NCI-H1092 treated with DMSO at 0.1 percent for 48 hours (cell line): ENCODE measurements around the gene KIF20A.
"Not testable (repeated sequence)": the region's sequence is repeated elsewhere in the genome, so short reads cannot be mapped to it uniquely, and the experiment has no call there.

Source experiments
- DNase-seq: peaks from one replicate; lab custom pipeline; 2025; lab: John Stamatoyannopoulos, UW

Gene KIF20A

DNA sequence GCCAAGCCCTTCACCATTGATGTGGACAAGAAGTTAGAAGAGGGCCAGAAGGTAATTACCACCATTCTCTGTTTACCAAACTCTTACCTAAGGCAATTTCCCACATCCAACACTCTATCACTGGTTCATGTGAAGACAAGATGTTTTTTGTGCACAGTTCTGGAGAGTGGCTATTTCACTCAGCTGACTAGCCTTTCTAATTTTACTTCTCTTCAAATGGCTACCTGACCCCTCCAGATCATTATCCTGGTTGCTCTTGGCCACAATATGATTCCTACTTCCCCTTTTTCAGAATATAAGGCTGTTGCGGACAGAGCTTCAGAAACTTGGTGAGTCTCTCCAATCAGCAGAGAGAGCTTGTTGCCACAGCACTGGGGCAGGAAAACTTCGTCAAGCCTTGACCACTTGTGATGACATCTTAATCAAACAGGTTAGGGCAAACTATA is 7.1 kb downstream of the KIF20A start:
- no peak for DNase-seq

DNA sequence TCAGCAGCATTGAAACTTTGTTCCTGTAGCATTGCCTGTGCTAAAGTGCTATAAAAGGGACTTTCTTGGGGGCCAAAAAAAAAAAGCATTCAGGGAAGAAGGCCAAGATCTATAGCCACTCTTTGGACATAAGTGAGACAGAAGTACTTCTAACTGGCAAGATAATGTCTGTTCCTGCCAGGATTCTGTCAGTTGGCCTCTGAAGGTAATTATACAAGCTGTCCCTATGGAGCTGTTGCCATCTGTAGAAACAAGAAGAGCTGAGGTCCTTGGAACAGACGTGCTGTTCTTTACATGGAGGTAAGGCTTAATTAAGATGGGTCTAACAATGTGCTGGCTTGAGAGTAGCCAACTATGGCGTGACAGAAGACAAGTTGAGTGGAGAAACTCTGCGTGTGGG is 9.7 kb downstream of the KIF20A start:
- no peak for DNase-seq

DNA sequence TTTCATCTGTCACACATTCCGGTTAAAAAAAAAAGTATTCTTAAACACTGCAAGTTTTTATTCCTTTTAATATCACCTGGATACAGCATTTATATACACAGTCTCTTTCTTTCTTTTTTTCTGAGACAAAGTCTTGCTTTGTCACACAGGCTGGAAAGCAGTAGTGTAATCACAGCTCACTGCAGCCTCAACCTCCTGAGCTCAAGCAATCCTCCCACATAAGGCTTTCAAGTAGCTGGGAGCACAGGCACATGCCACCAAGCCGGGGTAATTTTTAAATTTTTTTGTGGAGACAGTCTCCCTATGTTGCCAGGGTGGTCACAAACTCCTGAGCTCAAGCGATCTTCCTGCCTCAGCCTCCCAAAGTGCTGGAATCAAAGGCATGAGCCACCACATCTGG is 13.9 kb downstream of the KIF20A start:
- no peak for DNase-seq

DNA sequence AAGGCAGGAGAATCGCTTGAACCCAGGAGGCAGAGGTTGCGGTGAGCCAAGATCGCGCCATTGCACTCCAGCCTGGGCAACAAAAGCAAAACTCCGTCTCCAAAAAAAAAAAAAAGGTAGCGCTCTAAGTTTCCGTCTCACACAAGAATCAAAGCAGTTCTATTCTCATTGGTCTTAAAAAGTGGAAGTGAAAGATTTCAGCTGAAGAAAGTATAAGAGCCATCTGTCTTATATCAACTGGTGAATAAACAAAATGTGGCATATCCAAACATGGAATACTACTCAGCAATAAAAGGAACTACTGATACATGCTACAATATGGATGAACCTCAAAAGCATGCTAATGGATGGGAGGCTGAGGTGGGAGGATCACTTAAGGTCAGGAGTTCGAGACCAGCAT is 14.9 kb downstream of the KIF20A start:
- DNase-seq, result not testable (repeated sequence)

DNA sequence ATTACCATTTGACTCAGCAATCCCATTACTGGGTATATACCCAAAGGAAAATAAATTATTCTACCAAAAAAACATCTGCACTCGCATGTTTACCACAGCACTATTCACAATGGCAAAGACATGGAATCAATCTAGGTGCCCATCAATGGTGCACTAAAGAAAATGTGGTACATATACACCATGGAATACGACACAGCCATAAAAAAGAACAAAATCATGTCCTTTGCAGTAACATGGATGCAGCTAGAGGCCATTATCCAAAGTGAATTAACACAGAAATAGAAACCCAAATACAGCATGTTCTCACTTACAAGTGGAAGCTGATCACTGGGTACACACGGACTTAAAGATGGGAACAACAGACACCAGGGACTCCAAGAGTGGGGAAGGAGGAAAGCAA is 32.1 kb downstream of the KIF20A start:
- DNase-seq, result no peak

DNA sequence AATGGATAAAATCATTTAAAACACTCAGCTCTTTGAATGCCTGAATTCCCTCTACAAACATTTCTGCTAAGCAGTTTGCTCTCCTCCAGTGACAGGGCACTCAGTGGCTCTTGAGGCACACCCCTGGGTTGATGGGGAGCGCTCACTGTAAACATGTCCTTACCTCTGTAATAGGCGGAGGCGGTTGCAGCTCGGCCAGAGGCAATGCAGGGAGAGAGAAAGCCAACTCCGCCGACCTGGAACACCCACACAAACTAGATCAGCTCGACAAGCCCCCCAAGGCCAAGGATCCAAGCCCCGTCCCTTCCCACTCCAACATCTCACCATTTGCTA is 33.9 kb downstream of the KIF20A start:
- no peak for DNase-seq

DNA sequence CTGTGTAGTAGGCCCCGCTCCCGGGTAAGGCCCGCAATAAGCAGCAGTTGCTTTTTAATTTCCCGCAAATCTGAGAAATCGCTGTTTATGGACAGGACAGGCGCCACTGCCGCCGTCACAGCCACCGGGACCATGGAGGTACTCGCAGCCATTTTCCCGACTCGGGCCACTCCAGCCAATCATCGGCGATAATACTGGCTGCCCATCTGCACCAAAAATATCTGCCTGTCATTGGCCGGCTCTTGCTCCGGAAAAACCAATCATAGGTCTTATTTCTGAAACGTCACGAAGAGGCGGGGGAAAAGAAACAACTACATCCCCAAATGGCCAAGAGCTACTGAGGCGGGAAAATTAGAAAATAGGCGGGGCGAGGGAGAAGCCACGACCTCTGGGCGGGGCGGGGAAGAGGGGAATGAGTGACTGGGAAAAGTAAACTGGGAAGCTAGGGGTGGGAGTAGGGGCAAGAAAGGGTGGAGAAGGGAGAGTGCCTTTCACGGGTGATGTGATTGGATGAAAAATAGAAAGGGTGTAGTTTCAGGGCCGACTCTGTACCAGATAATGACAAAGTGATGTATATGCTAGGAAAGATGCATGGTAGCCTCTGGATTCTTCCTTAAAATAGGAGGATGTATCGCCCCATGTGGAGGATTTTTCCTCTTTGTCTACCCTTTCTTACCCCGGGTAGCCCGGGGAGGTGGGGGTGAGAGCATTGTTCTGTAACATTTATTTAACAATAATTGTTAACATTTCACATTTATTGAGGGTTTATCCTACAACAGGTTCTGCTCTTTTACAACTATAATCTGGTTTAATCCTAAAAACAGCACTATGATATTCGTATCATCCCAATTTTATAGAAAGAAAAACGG is 34.5 kb downstream of the KIF20A start, which contains the start of gene CDC23:
TSS of gene CDC23 (minus strand) at position 163 of the 869 bp plus-strand sequence. CDS start at position 152, 11 bp downstream.
- peak; percentile 94 for DNase-seq

DNA sequence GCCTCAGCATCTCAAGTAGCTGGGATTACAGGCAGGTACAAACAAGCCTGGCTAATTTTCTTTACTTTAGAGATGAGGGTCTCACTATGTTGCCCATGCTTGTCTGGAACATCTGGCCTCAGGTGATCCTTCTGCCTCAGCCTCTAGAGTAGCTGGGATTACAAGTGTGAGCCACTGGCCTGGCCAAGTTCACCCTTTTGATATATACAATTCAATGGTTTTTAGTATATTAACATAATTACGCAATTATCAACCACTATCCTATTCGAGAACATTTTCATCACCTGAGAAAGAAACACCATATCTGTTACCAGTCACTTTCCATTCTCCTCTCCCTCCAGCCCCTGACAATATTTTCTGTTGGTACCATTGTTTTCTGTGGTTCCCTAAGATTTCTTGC is 37.9 kb downstream of the KIF20A start:
- DNase-seq, result no peak

DNA sequence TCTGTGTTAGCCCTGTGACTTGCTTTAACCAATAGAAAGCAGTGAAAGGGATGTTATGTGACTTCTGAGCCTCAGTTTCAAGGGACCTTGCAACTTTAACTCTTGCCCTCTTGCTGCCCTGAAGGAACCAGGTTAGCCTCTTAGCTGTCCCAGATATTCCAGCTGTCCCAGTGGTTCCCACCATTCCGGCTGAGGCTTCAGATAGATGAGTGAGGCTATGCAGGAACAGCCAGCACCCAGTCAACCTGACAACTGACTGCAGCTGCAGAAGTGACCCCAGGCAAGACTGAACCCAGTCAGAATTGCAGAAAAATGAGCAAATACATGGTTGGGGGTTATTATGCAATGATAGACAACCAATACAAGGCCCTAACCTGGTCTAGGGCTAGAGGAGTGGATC is 44.6 kb downstream of the KIF20A start:
- no peak for DNase-seq

DNA sequence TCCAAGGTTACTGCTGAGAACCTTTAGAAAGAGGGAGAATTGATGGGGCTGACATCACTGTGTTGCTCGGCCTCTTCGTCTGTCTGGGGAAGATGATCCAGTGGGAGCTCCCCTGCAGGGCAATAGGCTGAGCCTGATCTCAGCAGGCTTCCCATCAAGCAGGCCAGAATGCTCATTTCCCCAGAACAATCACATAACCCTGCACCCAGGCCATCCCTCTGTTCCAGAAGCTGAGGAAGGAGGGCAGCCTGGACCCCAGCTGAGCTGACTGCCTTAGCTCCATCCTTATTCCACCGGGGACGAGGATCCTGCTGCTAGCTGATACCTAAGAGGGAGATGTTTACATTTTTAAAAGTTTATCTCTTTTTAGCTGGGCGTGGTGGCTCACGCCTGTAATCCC is 45.8 kb downstream of the KIF20A start:
- DNase-seq, result no peak

DNA sequence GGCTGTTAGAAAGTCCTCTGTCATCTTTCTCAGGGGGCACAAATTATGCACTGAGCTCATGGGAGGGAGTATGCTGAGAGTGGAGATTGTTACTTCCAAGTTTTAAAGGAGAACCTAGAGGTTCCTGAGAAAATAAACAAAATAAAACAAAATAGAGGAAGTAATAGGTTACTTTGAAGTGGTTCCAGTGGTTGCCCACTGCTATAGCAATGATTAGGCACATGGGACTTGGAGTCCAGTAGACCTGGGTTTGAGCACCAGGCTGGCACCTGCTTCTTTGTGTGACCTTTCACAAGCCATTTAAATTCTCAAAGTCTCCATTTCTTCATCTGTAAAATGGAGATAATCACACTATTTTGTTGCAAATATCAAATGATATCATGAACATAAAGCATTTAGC is 48.0 kb downstream of the KIF20A start:
- no peak for DNase-seq

DNA sequence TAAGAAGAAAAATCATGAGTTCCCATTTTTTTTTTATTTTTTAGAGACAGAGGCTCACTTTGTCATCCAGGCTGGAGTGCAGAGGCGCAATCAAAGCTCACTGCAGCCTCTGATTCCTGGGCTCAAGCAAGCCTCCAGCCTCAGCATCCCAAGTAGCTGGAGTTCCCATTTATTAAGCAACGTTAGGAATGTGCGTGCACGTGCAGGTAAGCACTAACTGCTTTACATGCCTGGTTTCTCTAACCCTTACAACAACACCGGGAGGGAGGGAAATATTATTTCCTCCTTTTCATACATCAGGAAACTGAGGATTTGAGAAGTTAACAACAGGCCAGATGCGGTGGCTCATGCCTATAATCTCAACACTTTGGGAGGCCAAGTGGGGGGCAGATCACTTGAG is 50.5 kb downstream of the KIF20A start:
- DNase-seq, result no peak

DNA sequence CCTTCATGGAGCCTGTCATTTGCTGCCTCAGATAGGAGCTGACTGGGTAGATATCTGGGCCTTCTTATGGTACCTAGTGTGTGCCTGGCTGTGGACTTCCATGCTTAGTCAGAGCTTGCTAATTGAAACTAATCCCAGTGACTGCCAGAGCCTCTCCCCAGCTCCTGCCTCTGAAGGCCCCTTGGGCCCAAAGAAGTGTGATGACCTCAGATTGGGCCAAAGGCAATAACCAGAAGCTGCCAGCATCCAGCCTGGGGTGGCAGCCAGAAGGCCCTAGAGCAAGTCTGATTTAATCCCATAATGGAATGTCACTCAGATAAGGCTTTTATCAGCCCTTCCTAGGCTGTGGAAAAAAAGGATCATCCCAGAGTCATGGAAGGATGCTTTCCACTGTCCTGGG is 51.3 kb downstream of the KIF20A start:
- DNase-seq, result no peak

DNA sequence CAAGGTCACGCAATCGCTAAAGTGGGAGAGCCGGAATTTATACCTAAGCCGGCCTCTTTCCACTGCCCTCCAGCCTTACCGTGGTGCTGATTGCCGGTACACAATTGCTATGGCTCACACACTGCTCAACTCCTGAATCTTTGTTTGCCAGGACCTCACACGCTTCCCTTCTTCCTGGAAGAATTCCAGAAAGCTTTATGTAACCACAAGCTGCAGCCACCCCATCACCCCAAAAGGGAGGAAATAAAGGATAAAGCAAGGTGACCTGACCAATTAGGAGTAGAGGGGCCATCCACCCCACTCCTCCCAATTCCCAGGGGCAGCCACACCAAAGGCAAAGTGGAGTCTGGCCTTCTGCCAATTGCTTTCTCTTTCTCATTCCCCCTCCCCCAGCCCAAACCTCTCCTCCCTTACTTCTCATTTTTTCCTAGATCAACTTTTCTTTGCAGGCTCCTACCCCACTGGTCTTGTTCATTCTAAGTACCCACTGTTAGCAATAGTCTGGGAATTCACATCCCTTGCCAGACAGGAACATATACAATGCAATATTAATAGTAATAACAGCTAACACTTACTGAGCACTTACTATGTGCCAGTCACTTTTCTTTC is 52.2 kb downstream of the KIF20A start:
- peak; percentile 10 for DNase-seq

DNA sequence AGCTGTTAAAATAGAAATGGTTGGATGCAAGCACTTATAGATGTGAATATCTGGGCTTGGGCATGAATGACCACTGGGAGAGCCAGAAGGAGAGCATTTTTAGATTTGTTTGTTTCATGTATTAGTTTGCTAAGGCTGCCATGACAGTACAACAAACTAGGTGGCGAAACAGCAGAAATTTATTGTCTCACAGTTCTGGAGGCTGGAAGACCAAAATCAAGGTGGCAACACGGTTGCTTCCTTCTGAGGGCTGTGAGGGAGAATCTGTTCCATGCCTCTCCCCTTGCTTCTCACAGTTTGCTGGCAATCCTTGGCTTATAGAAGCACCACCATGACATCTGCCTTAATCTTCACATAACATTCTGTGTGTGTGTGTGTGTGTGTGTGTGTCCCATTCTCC is 54.4 kb downstream of the KIF20A start:
- DNase-seq, result no peak

DNA sequence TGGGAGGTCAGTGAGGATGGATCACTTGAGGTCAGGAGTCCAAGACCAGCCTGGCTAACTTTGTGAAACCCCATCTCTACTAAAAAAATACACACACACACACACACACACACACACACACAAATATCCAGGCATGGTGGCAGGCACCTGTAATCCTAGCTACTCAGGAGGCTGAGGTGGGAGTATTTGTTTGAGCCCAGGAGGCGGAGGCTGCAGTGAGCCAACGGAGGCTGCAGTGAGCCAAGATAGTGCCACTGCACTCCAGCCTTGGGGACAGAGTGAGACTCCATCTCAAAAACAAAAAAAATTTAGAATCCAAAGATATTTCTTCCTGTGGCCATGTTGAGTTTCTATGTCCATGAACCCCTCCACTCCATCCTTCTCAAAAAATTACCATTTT is 55.7 kb downstream of the KIF20A start:
- no peak for DNase-seq
